Urinary bladder (tissue), 4 donors: Measurements from ENCODE around the gene PTPN13. TPM values are rescaled to one million over a fixed set of nuclear protein-coding genes. Genes with fewer than 3 reads are reported as not detected.

Experiments used
- DNase-seq: peaks from one replicate; pipeline ENCODE4 v3.0.0-alpha.2; 2015; ENCODE audit errors: extremely low spot score
- H3K27ac ChIP-seq: one replicate; pipeline ENCODE4 v1.5.1; 2013; ENCODE audit warnings: low read depth, mild to moderate bottlenecking, moderate library complexity
- H3K36me3 ChIP-seq: one replicate; pipeline ENCODE4 v1.6.1; 2013; ENCODE audit warnings: mild to moderate bottlenecking, moderate library complexity; ENCODE audit not compliant: insufficient read depth
- H3K4me1 ChIP-seq: one replicate; pipeline ENCODE4 v1.6.1; 2013; ENCODE audit warnings: mild to moderate bottlenecking, moderate library complexity; ENCODE audit not compliant: insufficient read depth
- H3K4me3 ChIP-seq: one replicate; pipeline ENCODE4 v1.5.1; 2013; ENCODE audit warnings: low read depth, low read length
- WGBS: extraction: QIAGEN DNeasy Blood & Tissue Kit; methylation state at CpG from one replicate; pipeline ENCODE4 v1.1.7; 2013; 5-methylcytosine and 5-hydroxymethylcytosine counted together
- polyA plus RNA-seq: library from polyadenylated mRNA; stranded (reverse); fragments of 200-250 nt; gene quantifications from one replicate; pipeline ENCODE4 v1.2.3, GENCODE V29; 2013
- total RNA-seq: library from RNA; depleted of rRNA; stranded (reverse); fragments of >200 nt; gene quantifications from one replicate; pipeline ENCODE4 v1.2.3, GENCODE V29; 2014
- donor health status: healthy with polysubstance abuse.
- donor health status: healthy.

Gene PTPN13
- total and polyA plus RNA-seq, 2 donors, result 18.1 to 92.4 TPM

GRCh38 chr4:86834901-86835300, 240.8 kb downstream of the PTPN13 start:
- WGBS, result 78% methylated on average over 3 of the region's 3 CpGs

GRCh38 chr4:86835677-86836076, 241.6 kb downstream of the PTPN13 start:
- Histone ChIP-seq H3K4me1 (no peaks in the 10 kb centered on the region), H3K27ac (no peak overlapping the region), H3K36me3 (no peaks in the 10 kb centered on the region), H3K4me3 (no peak overlapping the region)
- 93% methylated on average over 3 of the region's 3 CpGs for WGBS
- no peak for DNase-seq

More at GRCh38 chr4:86834901-86835300, 240.8 kb downstream of the PTPN13 start:
- Histone ChIP-seq H3K36me3 (no peaks in the 10 kb centered on the region), H3K27ac (no peak overlapping the region), H3K4me1 (no peaks in the 10 kb centered on the region), H3K4me3 (no peak overlapping the region)
- DNase-seq, result no peak

- Histone ChIP-seq H3K27ac (no peak overlapping the region), H3K36me3 (no peaks in the 10 kb centered on the region), H3K4me1 (no peaks in the 10 kb centered on the region), H3K4me3 (no peak overlapping the region)
- 56% methylated on average over 5 of the region's 5 CpGs for WGBS
- DNase-seq, result no peak
These were observed 243.8 kb downstream of the PTPN13 start for GRCh38 chr4:86837691-86838503.

- Histone ChIP-seq H3K27ac (no peak overlapping the region), H3K4me3 (no peak overlapping the region), H3K36me3 (no peaks in the 10 kb centered on the region), H3K4me1 (no peaks in the 10 kb centered on the region)
- 93% methylated on average over 1 of the region's 1 CpG for WGBS
- DNase-seq, result no peak
These were observed 246.7 kb downstream of the PTPN13 start for GRCh38 chr4:86840858-86841257.

GRCh38 chr4:86841309-86841708, 247.2 kb downstream of the PTPN13 start:
- H3K36me3 ChIP-seq, result no peaks in the 10 kb centered on the region
- H3K27ac ChIP-seq, result no peak overlapping the region
- DNase-seq, result no peak
- H3K4me3 ChIP-seq, result no peak overlapping the region
- H3K4me1 ChIP-seq, result no peaks in the 10 kb centered on the region
- WGBS, result 91% methylated on average over 1 of the region's 1 CpG

GRCh38 chr4:86845593-86845992, 251.5 kb downstream of the PTPN13 start:
- no peak overlapping the region for H3K4me3 ChIP-seq
- no peak overlapping the region for H3K27ac ChIP-seq
- no peaks in the 10 kb centered on the region for H3K4me1 ChIP-seq
- no peaks in the 10 kb centered on the region for H3K36me3 ChIP-seq
- 83% methylated on average over 5 of the region's 5 CpGs for WGBS
- DNase-seq, result no peak

GRCh38 chr4:86846921-86847320, 252.8 kb downstream of the PTPN13 start:
- no peak overlapping the region for H3K4me3 ChIP-seq
- no peak for DNase-seq

GRCh38 chr4:86847571-86847970, 253.5 kb downstream of the PTPN13 start:
- H3K4me3 ChIP-seq, result no peak overlapping the region
- H3K36me3 ChIP-seq, result no peaks in the 10 kb centered on the region
- DNase-seq, result no peak
- 75% methylated on average over 4 of the region's 4 CpGs for WGBS
- H3K27ac ChIP-seq, result no peak overlapping the region
- H3K4me1 ChIP-seq, result no peaks in the 10 kb centered on the region

More at GRCh38 chr4:86846921-86847320, 252.8 kb downstream of the PTPN13 start:
- Histone ChIP-seq H3K4me1 (no peaks in the 10 kb centered on the region), H3K36me3 (no peaks in the 10 kb centered on the region), H3K27ac (no peak overlapping the region)

GRCh38 chr4:86848136-86848535, 254.0 kb downstream of the PTPN13 start:
- no peak overlapping the region for H3K4me3 ChIP-seq
- DNase-seq, result no peak
- no peaks in the 10 kb centered on the region for H3K36me3 ChIP-seq
- no peaks in the 10 kb centered on the region for H3K4me1 ChIP-seq
- 70% methylated on average over 7 of the region's 7 CpGs for WGBS
- no peak overlapping the region for H3K27ac ChIP-seq

GRCh38 chr4:86848732-86849619, 254.9 kb downstream of the PTPN13 start, which contains the start of gene SLC10A6:
TSS of gene SLC10A6 (minus strand) at chr4:86849384. CDS start at chr4:86849115, 269 bp downstream.
- 84% methylated on average over 11 of the region's 11 CpGs for WGBS
- H3K27ac ChIP-seq, result no peak within 1 kb of the TSS
- no peaks in the 10 kb centered on the region for H3K36me3 ChIP-seq
- no peak within 1 kb of the TSS for H3K4me3 ChIP-seq
- no peak for DNase-seq
- no peaks in the 10 kb centered on the region for H3K4me1 ChIP-seq

- Histone ChIP-seq H3K27ac (no peak overlapping the region), H3K36me3 (no peaks in the 10 kb centered on the region), H3K4me3 (no peak overlapping the region), H3K4me1 (no peaks in the 10 kb centered on the region)
- no peak for DNase-seq
- 74% methylated on average over 5 of the region's 5 CpGs for WGBS
These were observed 259.1 kb downstream of the PTPN13 start for GRCh38 chr4:86853209-86853608.

- WGBS, result 58% methylated on average over 2 of the region's 2 CpGs
- H3K27ac ChIP-seq, result no peak overlapping the region
- H3K4me3 ChIP-seq, result no peak overlapping the region
- DNase-seq, result no peak
- H3K36me3 ChIP-seq, result no peaks in the 10 kb centered on the region
- no peaks in the 10 kb centered on the region for H3K4me1 ChIP-seq
These were observed 261.5 kb downstream of the PTPN13 start for GRCh38 chr4:86855572-86855971.

GRCh38 chr4:86856896-86857295, 262.8 kb downstream of the PTPN13 start:
- no peaks in the 10 kb centered on the region for H3K4me1 ChIP-seq
- no peak overlapping the region for H3K4me3 ChIP-seq
- 42% methylated on average over 1 of the region's 1 CpG for WGBS
- H3K36me3 ChIP-seq, result no peaks in the 10 kb centered on the region
- H3K27ac ChIP-seq, result no peak overlapping the region
- no peak for DNase-seq
